Measurements from ENCODE around the gene NBEAL2. TPM values are rescaled to one million over a fixed set of nuclear protein-coding genes. Genes with fewer than 3 reads are reported as not detected.

Gene NBEAL2
- total and polyA plus RNA-seq, 2 of the 4 experiments (the other 2 are of a cell fraction), result 2.2 to 12.5 TPM

DNA sequence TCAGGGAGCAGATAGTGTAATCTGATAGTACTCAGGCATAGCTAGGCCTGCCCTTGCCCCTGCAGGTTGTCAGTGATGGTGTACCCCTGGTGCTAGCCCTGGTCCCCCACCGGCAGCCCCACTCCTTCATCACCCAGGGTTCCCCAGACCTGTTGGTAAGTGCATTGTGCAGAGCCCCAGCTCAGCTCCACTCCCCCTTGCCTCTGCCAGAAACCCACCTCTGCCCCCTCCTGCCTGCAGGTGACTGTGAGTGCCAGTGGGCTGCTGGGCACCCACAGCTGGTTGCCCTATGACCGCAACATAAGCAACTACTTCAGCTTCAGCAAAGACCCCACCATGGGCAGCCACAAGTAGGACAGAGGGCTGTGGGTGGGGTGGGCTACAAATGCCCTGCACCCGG lies 27.5 kb downstream of the NBEAL2 start:
- no peak overlapping the region for H2AFZ ChIP-seq (replicated peaks; ENCODE audit: low read length, poor library complexity)
- H2BK5ac ChIP-seq (ENCODE audit: low read depth, low read length, poor library complexity, severe bottlenecking), result no peak overlapping the region
- no peak overlapping the region for H4K5ac ChIP-seq (ENCODE audit: low read depth, low read length)
- H3K56ac ChIP-seq (ENCODE audit: extremely low read depth, insufficient read depth, low read length), result no peak overlapping the region
- TF ChIP-seq SMC3 (IDR thresholded peaks at IDR 0.05; ENCODE audit: low read depth, low read length), result no peak
- TF ChIP-seq RFX5 (IDR thresholded peaks at IDR 0.05; ENCODE audit: low read depth, low read length), result no peak
- TF ChIP-seq FOS (IDR thresholded peaks at IDR 0.05; ENCODE audit: low read depth, low read length), result no peak
- TF ChIP-seq RCOR1 (IDR thresholded peaks at IDR 0.05; ENCODE audit: insufficient replicate concordance, low read length), result no peak
- TF ChIP-seq, protein P1, sequence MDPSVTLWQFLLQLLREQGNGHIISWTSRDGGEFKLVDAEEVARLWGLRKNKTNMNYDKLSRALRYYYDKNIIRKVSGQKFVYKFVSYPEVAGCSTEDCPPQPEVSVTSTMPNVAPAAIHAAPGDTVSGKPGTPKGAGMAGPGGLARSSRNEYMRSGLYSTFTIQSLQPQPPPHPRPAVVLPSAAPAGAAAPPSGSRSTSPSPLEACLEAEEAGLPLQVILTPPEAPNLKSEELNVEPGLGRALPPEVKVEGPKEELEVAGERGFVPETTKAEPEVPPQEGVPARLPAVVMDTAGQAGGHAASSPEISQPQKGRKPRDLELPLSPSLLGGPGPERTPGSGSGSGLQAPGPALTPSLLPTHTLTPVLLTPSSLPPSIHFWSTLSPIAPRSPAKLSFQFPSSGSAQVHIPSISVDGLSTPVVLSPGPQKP (IDR thresholded peaks at IDR 0.05; ENCODE audit: borderline replicate concordance, low read depth, low read length), result no peak
- TF ChIP-seq MAZ (IDR thresholded peaks at IDR 0.05; ENCODE audit: borderline replicate concordance, low read depth, low read length), result no peak
- TF ChIP-seq, protein P2, sequence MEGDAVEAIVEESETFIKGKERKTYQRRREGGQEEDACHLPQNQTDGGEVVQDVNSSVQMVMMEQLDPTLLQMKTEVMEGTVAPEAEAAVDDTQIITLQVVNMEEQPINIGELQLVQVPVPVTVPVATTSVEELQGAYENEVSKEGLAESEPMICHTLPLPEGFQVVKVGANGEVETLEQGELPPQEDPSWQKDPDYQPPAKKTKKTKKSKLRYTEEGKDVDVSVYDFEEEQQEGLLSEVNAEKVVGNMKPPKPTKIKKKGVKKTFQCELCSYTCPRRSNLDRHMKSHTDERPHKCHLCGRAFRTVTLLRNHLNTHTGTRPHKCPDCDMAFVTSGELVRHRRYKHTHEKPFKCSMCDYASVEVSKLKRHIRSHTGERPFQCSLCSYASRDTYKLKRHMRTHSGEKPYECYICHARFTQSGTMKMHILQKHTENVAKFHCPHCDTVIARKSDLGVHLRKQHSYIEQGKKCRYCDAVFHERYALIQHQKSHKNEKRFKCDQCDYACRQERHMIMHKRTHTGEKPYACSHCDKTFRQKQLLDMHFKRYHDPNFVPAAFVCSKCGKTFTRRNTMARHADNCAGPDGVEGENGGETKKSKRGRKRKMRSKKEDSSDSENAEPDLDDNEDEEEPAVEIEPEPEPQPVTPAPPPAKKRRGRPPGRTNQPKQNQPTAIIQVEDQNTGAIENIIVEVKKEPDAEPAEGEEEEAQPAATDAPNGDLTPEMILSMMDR (conservative IDR thresholded peaks at IDR 0.05; ENCODE audit: low read depth, low read length), result no peak
- no peak for TF ChIP-seq RAD21 (IDR thresholded peaks at IDR 0.05; ENCODE audit: low read length)
- no peak for TF ChIP-seq POLR2A (IDR thresholded peaks at IDR 0.05; ENCODE audit: low read depth, low read length)
- TF ChIP-seq CHD1 (IDR thresholded peaks at IDR 0.05; ENCODE audit: low read depth, low read length), result no peak
- TF ChIP-seq CEBPB (IDR thresholded peaks at IDR 0.05; ENCODE audit: low read depth, low read length), result no peak
- no peak for TF ChIP-seq BHLHE40 (IDR thresholded peaks at IDR 0.05; ENCODE audit: low read depth, low read length)
- no peak for TF ChIP-seq MXI1 (IDR thresholded peaks at IDR 0.05; ENCODE audit: borderline replicate concordance, low read depth, low read length)
- intact Hi-C loops (cut with micrococcal nuclease) (no loop called here), dilution Hi-C loops (cut with HindIII; ENCODE audit: low sequenced_read_pairs, unreplicated experiment) (no loop called here), in situ Hi-C loops (cut with MboI; ENCODE audit: low sequenced_read_pairs) (no loop called here)
- no peak for DNase-seq
- no peak overlapping the region for H3K23ac ChIP-seq (ENCODE audit: low read depth, low read length)
- H3K4me3 ChIP-seq (ENCODE audit: insufficient read depth, low read depth, low read length), result no peak overlapping the region
- POLR2A ChIA-PET (ENCODE audit: unreplicated experiment), result interaction anchor here (0.5 kb wide), 1 partner anchor 77 kb away, joined by 4 read pairs; no protein-coding TSS in a partner anchor
- H2BK15ac ChIP-seq (ENCODE audit: low read depth, low read length), result no peak overlapping the region
- no peak overlapping the region for H4K8ac ChIP-seq (ENCODE audit: low read depth in 2 of 2, low read length in 2 of 2)
- H3K4me1 ChIP-seq (ENCODE audit: control insufficient read depth, insufficient read depth, low read length), result peaks cover 8% of the 10 kb centered on the region
- no peak overlapping the region for H2BK20ac ChIP-seq (ENCODE audit: low read depth, low read length)
- BruUV-seq (replicated peaks), result no TSS peak
- H3K4ac ChIP-seq (ENCODE audit: low read depth, low read length), result no peak overlapping the region
- H2BK120ac ChIP-seq (ENCODE audit: low read depth, low read length), result no peak overlapping the region
- no peaks in the 10 kb centered on the region for H3K9me3 ChIP-seq (ENCODE audit: control insufficient read depth, insufficient read depth, low read length)
- no peak overlapping the region for H3K27ac ChIP-seq (ENCODE audit: insufficient read depth, low read length)
- H4K20me1 ChIP-seq (ENCODE audit: insufficient read depth, low read length), result no peaks in the 10 kb centered on the region; the same call in 1 of the 2 replicates
- ATAC-seq (ENCODE audit: low read depth), result no peak
- peak overlapping the region; percentile 78 for H2AK9ac ChIP-seq (replicated peaks; ENCODE audit: low read depth, low read length, poor library complexity)
- CTCF ChIA-PET, result no interaction called here
- H2AK5ac ChIP-seq (ENCODE audit: low read depth, low read length), result no peak overlapping the region
- no peak overlapping the region for H3K9ac ChIP-seq (ENCODE audit: low read depth, low read length)
- no peak overlapping the region for H3K14ac ChIP-seq (replicated peaks; ENCODE audit: low read depth, low read length)
- H3K36me3 ChIP-seq (ENCODE audit: control insufficient read depth, insufficient read depth, low read length), result peaks cover 6% of the 10 kb centered on the region; the same call in 1 of the 2 replicates
- H3K27me3 ChIP-seq (ENCODE audit: control insufficient read depth, insufficient read depth, low read length), result no peaks in the 10 kb centered on the region
- H3K79me1 ChIP-seq (ENCODE audit: low read depth in 1 of 2, low read length in 2 of 2), result peaks cover 0 to 8% of the 10 kb centered on the region in 2 experiments; a peak in 1 of 4 replicates
- no CpG with 5 or more reads among the region's 3 CpGs for WGBS, 2 experiments (ENCODE audit: extremely low coverage in 2 of 2, insufficient read length in 1 of 2)
- H3K9me1 ChIP-seq (ENCODE audit: insufficient read depth, low read length), result peaks cover 12% of the 10 kb centered on the region
- no peak overlapping the region for H4K91ac ChIP-seq (ENCODE audit: insufficient read depth, low read depth, low read length)
- no peak overlapping the region for H3K18ac ChIP-seq (ENCODE audit: low read depth, low read length)
- H3K4me2 ChIP-seq (ENCODE audit: low read depth, low read length), result no peak overlapping the region
